GM21619 (cell line): Measurements from ENCODE around the gene MRPL18.

Experiments
- ATAC-seq: cut with Tn5 transposase; IDR thresholded peaks from one replicate; pipeline ENCODE4 v1.9.1; 2021; ENCODE audit not compliant: unreplicated experiment

Gene MRPL18

DNA sequence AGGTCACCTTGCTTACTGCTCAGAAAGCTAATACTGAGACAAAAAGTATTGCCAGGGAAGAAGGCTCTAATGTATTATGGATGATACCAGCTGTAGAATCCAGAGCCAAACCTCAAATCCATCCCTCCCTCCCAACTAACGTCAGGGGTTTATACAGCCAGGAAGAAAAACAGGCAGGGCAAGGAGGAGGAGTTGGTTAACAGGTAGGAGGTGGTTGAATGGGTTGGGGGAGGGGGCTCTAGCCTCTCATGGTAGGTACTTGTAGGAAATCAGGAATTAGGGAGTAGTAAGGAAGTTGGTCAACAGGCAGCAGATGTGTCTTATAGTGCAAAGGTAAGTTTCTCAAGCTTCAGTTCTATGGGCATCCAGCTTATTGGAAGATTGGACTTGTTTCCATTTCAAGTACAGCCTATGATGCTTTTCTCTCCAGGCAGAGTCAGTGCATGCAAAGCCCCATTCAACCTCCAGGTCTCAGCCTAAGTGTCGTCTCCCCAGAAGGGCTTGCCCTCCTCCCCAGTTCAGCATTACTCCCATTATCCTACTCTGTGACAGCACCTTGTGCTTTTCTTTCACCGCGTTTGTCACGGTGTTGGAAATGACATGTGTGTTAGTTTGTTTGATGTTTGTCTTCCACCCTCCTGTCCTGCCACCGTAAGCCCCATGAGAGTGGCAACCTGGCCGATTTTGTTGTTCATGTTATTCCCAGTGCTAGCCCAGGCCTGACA, 47.9 kb downstream of the MRPL18 start:
- ATAC-seq: no peak

DNA sequence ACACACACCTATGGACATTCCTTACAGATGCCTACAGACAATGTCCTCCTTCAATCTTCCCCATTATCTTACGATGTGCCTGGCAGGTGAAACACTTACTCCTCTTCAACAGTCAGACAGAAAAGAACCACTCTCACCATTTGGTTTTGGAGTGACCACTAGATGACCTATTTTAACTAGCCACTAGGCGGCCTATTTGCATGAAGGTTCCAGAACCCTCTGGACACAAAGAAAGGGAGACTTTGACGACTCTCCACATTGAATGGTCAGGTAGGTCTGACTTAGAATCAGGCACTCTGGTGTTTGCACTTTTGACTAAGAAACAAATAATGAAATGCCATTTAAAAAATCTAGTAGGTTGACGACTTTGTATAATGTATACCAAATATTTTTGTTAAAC, 51.8 kb downstream of the MRPL18 start:
- no peak for ATAC-seq

DNA sequence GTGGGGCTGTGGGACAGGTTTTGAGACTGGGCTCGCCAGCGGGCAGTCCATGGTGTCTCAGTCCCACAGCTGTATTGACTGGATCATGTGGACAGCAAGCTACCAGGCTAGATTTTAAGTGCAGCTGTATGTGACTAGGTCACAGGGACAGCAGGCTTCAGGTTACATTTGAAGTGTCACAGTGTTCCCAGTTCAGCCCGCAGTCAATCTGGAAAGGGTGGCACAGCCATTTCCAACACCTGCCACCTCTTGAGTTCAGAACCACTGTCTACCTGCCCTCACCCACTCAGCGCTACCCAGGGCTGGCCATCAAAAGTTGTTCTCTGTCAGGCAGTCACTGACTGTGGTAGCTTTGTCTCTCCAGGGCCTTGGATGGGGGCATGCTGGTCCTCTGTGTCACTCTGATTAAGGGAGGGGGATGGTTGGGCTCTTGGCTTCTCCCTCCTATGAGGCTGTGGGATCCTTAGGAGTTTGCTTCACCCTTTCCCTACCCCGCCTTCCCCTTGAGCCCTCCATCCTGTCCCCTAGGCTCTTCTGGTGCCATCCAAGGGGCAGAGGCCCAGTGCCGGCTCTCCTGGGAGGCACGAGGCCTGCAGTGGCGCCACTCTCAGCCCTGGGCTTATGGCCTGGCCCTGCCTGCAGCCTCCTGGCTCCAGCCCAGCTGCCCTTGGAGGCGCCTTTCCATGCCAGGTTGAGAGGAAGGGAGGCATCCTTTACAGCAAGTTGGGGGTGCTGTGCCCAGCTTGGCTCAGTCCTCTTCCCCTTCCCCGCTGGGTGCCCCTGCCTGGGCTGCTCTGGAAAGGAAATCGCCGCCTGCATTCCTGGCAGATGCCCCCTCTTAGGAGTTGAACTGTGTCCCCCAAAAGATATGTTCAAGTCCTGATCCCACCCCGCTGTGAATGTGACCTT, 54.7 kb downstream of the MRPL18 start:
- no peak for ATAC-seq
